NCI-H1694 (cell line): ENCODE results near the gene IGF2BP1.
"Not testable (repeated sequence)": the region's sequence is repeated elsewhere in the genome, so short reads cannot be mapped to it uniquely, and the experiment has no call there.

Experiments
- DNase-seq: peaks from one replicate; lab custom pipeline; 2025; lab: John Stamatoyannopoulos, UW

The IGF2BP1 gene

GRCh38 chr17:48995974-48996721, 1.0 kb upstream of the IGF2BP1 start:
- DNase-seq, result no peak

- no peak for DNase-seq
These were observed 473 bp upstream of the IGF2BP1 start for GRCh38 chr17:48996722-48997102.

- no peak for DNase-seq
These were observed 822 bp downstream of the IGF2BP1 start for GRCh38 chr17:48997827-48998586.

GRCh38 chr17:48998587-48999440, 1.6 kb downstream of the IGF2BP1 start:
- DNase-seq, result no peak

GRCh38 chr17:49000943-49001342, 3.8 kb downstream of the IGF2BP1 start:
- DNase-seq, result no peak

- DNase-seq, result no peak
These were observed 4.5 kb downstream of the IGF2BP1 start for GRCh38 chr17:49001671-49002070.

GRCh38 chr17:49002331-49002730, 5.1 kb downstream of the IGF2BP1 start:
- DNase-seq, result no peak

GRCh38 chr17:49002766-49003165, 5.6 kb downstream of the IGF2BP1 start:
- no peak for DNase-seq

GRCh38 chr17:49003557-49004511, 6.6 kb downstream of the IGF2BP1 start:
- DNase-seq, result no peak

GRCh38 chr17:49005140-49005539, 8.0 kb downstream of the IGF2BP1 start:
- DNase-seq, result no peak

- not testable (repeated sequence) for DNase-seq
These were observed 11.7 kb downstream of the IGF2BP1 start for GRCh38 chr17:49008908-49009307.

GRCh38 chr17:49012769-49013255, 15.6 kb downstream of the IGF2BP1 start:
- no peak for DNase-seq

- DNase-seq, result no peak
These were observed 16.4 kb downstream of the IGF2BP1 start for GRCh38 chr17:49013311-49014213.

GRCh38 chr17:49015179-49015923, 18.2 kb downstream of the IGF2BP1 start:
- no peak for DNase-seq

- no peak for DNase-seq
These were observed 19.0 kb downstream of the IGF2BP1 start for GRCh38 chr17:49015924-49016774.

GRCh38 chr17:49016775-49017463, 19.7 kb downstream of the IGF2BP1 start:
- DNase-seq, result no peak

GRCh38 chr17:49018116-49018612, 21.0 kb downstream of the IGF2BP1 start:
- DNase-seq, result no peak

GRCh38 chr17:49018748-49019147, 21.6 kb downstream of the IGF2BP1 start:
- no peak for DNase-seq
